Astrocyte (in vitro differentiated cells and primary cell): ENCODE data around the gene FAM83C.
A peak's percentile ranks its signal among the peaks of the same experiment; 100 is the strongest.

ENCODE experiments used
- EZH2 ChIP-seq: IDR thresholded peaks from 2 replicates; pipeline ENCODE4 v1.6.1; 2012; ENCODE audit warnings: mild to moderate bottlenecking, low read length, inconsistent platforms; ENCODE audit not compliant: insufficient read depth
- TF ChIP-seq, protein P1 (sequence below): IDR thresholded peaks from 2 replicates; pipeline ENCODE4 v1.5.1; 2011; ENCODE audit warnings: low read depth, mild to moderate bottlenecking, inconsistent platforms, low read length, moderate library complexity; ENCODE audit not compliant: insufficient read depth

DNA sequence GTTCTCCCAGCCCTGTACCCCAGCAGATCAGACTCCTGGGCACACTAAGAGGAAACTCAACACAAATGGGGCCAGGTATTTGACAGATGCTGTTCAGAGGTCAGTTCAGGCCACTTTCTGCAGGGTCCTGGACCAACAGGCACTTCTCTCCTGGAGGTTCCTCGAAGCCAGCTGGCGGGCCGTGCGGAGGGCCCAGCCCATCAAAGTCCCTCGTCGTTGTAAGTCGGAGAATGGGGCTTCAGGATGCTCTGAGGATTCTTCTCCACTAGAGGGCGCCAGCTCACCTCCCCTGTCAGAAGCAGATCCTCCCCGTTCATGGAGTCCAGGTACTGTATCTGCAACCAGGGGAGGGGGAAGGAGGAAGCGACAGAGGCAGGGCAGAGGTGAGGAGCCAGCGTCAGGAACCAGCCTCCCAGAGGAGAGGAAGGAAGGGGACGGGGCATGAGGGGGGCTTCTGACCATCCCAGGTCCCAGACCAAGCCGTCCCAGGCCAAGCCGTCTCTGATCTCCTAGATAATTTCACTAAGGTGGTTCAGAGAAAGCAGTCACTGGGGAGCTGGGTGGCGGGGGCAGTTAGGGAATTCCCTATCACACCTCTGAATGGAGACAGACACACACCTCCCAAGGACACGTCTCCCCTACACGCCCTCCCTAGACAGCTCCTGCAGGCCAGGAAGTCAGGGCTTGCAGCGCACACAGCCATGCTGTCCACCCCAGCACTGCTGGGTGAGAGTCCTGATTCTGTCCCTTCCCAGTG, 11.7 kb upstream of the FAM83C start:
- no peak for TF ChIP-seq EZH2
- TF ChIP-seq, protein P1, sequence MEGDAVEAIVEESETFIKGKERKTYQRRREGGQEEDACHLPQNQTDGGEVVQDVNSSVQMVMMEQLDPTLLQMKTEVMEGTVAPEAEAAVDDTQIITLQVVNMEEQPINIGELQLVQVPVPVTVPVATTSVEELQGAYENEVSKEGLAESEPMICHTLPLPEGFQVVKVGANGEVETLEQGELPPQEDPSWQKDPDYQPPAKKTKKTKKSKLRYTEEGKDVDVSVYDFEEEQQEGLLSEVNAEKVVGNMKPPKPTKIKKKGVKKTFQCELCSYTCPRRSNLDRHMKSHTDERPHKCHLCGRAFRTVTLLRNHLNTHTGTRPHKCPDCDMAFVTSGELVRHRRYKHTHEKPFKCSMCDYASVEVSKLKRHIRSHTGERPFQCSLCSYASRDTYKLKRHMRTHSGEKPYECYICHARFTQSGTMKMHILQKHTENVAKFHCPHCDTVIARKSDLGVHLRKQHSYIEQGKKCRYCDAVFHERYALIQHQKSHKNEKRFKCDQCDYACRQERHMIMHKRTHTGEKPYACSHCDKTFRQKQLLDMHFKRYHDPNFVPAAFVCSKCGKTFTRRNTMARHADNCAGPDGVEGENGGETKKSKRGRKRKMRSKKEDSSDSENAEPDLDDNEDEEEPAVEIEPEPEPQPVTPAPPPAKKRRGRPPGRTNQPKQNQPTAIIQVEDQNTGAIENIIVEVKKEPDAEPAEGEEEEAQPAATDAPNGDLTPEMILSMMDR, result peak; percentile 86
